NOMO-1 (cell line): ENCODE results near the gene MYO7B.
A peak's percentile ranks its signal among the peaks of the same experiment; 100 is the strongest.

Experiments
- DNase-seq, 2 experiments: peaks; one replicate each; lab custom pipeline; 2025; ENCODE audit not compliant: unreplicated experiment in 2 of 2; lab: John Stamatoyannopoulos, UW

The MYO7B gene

GRCh38 chr2:127645026-127645394 is 109.5 kb downstream of the MYO7B start:
- DNase-seq: no peak

GRCh38 chr2:127645395-127646291 is 110.2 kb downstream of the MYO7B start, which contains the start of gene GPR17:
Gene GPR17, plus strand, starts transcription at chr2:127646153. Its CDS starts 4,583 bp downstream, at chr2:127650736.
- no peak for DNase-seq

- no peak for DNase-seq
These were observed 111.2 kb downstream of the MYO7B start for GRCh38 chr2:127646487-127647241.

GRCh38 chr2:127647242-127648190 is 112.0 kb downstream of the MYO7B start:
- DNase-seq: no peak

GRCh38 chr2:127648321-127648720 is 112.8 kb downstream of the MYO7B start:
- no peak for DNase-seq

- no peak for DNase-seq
These were observed 113.7 kb downstream of the MYO7B start for GRCh38 chr2:127649100-127649611.

- peak; percentile 38 to 65 for DNase-seq
These were observed 114.2 kb downstream of the MYO7B start for GRCh38 chr2:127649684-127650040.

- no peak for DNase-seq
These were observed 114.7 kb downstream of the MYO7B start for GRCh38 chr2:127650041-127650784.

GRCh38 chr2:127650785-127651380 is 115.4 kb downstream of the MYO7B start:
- no peak for DNase-seq

GRCh38 chr2:127651381-127651809 is 115.9 kb downstream of the MYO7B start:
- DNase-seq: no peak

- no peak for DNase-seq
These were observed 116.6 kb downstream of the MYO7B start for GRCh38 chr2:127651971-127652550.

- DNase-seq: no peak
These were observed 117.4 kb downstream of the MYO7B start for GRCh38 chr2:127652786-127653357.

- no peak for DNase-seq
These were observed 118.1 kb downstream of the MYO7B start for GRCh38 chr2:127653421-127654083.

GRCh38 chr2:127654084-127654837 is 118.8 kb downstream of the MYO7B start:
- no peak for DNase-seq

- DNase-seq: no peak
These were observed 119.3 kb downstream of the MYO7B start for GRCh38 chr2:127654838-127655175.

- DNase-seq: no peak
These were observed 120.0 kb downstream of the MYO7B start for GRCh38 chr2:127655209-127656073.
